ENCODE results near the gene SDCBP2.
A peak's percentile ranks its signal among the peaks of the same experiment; 100 is the strongest.

SDCBP2 gene

DNA sequence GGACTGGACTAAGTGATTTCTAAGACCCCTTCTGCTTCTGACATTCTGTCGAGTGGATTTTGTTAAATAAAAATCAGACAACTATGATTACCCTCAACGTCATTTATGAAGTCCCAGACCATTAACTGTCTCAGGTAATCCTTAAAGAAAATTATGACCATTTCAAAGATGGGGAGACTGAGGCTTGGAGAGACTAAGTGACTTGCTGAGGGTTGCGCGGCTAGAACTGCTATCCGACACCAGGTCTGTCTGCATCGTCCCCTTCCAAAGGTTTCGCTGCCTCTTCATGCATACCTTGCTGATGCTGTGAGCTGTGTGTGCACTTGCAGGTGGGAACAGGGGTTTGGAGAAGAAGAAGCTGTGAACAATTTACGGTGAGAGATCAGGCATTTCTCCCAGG lies 59.7 kb downstream of the SDCBP2 start:
- DNase-seq = no peak

DNA sequence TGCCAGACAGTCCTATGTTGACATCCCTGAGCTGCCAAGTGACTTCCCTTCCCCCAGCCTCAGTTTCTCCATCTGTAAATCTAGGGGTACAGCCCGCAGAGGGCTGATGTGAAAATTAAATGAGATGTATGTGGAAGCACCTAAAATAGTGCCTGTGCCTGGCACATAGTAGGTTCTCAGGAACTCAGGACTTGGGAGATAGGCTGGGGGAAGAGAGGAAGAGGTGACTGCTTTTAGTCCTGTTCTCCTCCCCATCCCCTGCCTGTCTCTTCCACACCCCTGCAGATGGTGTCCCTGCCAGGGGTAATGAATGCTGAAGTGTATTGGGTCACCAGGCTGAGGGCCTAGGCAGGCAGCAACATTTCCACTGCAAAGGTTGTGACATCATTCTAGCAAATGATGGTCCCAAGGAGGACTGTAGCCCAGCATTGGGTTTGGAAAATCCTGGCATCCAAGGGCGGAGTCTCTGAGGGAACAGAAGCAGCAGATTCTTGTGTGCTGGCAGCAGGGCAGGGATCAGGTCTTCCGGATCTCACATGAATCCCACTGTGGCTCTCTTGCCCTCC lies 61.0 kb downstream of the SDCBP2 start:
- no peak for DNase-seq

DNA sequence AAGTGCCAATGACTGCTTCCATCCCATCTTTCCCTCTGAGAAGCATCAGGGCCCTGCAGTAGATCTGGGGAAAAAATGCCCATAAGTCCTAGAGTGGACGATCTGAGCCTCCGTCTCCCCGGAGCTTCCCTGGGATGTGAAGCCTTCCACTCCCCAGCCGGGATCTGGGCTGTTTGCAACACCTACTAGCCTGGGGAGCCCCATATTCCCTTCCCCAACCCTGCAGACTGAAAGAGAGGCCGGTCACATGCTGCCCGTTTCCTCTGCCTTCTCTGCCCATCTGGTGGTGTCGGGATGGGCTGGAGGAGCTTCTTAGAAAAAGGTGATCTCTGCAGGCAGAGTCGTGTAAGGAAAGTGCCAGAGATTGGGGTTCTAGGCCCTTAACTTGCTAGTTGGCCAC lies 61.8 kb downstream of the SDCBP2 start:
- DNase-seq = no peak

DNA sequence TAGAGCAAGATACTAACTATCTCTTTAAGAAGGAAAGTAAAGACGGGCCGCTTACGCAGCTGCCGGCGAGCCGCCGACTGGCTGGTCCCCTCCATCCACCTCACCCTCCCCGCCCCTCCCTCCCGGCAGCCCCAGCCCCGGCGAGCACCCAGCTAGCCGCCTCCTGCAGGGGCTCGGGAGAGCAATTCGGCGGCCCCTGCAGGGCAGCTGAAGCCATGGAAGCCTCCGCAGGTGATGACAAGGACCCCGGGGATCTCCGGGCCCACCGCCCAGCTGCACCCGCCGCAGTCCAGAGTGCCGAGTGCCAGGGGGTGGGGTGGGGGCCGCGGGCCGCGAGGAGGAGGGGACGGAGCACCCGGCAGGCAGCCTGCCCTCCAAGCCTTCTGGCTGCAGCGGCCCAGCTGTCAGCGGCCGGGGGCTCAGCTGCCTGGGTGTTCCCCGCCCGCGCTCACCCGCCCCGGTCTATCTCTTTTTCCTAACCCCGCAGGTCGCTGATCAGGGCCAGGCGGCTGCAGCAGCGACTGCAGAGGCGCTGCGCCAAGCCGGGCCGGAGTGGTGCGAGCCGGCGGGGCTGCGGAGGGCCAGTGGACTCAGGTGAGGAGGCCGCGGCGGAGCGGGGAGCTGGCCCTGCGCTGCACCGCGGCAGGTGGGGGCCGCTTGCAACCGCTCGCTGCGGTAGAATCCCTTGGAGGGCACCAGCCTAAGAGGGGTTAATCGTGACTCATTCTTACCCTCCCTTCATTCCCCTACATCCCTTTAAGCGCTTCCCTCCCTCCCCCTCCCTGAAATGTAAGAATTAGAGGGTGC lies 62.6 kb downstream of the SDCBP2 start, which contains the start of gene SNPH:
SNPH (plus strand) TSS at position 128 of the 807 bp plus-strand sequence. CDS start 29,946 bp downstream, outside the sequence.
- peak; percentile 88 for DNase-seq

DNA sequence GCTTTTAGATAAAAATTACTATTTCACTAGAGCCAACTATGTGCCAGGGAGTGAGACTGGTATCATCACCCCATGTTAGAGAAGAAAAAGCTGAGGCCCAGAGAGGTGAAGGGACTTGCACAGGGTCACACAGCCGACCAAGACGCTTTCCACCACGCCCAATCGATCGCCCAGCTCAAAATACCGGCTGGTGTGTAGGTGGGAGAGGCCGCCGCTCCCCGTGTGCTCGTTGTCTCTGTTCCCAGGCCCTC lies 63.1 kb downstream of the SDCBP2 start:
- DNase-seq = no peak

DNA sequence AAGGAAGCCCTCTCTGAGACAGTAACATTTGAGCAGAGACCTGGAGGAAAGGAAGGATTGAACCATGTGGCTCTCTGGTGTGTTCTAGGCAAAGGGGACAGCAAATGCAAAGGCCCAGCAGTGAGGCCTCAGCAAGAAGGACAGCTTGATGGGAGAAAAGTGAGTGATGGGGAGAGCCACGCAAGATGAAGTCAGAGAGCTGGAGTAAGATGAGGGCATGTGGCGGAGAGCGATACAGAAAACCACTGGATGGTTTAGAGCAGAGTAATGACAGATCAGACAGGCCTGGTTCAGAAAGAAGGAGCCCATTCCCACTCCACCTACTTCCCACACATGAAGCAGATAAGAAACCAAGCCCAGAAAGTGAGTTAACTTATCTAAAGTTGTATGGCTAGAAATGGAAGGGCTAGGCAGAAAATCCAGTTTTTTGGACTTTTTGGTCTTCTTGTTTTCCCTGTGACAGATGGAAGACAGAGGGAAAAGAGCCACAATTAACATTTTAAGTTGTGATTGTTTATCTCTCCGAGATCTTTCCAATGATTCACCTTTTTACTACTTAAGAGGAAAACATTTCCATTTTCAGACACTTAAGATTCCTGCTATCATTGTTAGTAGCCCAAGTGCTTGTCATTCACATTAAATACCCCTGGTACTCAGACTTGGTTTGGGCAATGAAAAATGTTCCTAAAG lies 63.6 kb downstream of the SDCBP2 start:
- no peak for DNase-seq

DNA sequence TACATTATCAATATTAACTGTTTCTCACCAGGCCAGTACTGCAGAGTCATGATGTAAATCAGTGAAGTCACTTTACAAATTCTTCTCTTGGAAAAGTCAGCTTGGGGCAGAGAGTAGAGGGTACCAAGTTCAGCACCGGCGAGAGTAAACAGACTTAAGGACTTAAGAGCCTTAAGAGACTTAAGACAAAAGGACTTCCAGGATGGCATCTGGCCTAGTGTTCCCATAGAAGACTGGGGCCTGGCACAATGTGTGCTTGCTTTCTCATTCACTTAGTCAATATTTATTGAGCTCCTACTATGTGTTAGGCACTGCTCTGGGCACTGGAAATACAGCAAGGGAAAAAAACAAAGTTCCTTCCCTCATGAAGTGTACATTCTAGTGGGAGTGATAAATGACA lies 64.2 kb downstream of the SDCBP2 start:
- DNase-seq = no peak

DNA sequence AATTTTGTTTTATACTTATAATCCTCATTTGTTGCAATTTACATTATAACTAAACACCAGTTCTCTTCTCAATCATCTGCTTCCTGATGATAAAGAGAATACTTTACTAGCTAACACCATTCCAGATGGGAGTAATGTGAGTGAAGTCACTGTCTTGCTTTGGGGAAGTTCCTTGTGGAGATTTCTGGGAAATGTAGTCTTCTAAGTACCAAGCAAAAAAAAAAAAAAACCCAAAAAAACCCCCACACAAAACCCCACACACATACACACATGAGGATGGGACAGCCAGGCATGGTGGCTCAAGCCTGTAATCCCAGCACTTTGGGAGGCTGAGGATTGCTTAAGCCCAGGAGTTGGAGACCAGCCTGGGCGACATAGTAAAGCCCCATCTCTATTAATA lies 65.1 kb downstream of the SDCBP2 start:
- no peak for DNase-seq
